Gastroesophageal sphincter (tissue), 4 donors: Measurements from ENCODE around the gene LIX1L. TPM values are rescaled to one million over a fixed set of nuclear protein-coding genes. Genes with fewer than 3 reads are reported as not detected.

Source experiments
- ATAC-seq: fragments of 150-250 bp; one replicate; pipeline ENCODE4 v1.9.1; 2016; ENCODE audit warnings: mild to moderate bottlenecking, moderate library complexity
- H3K27ac ChIP-seq, 4 donors: fragments of 200-600 bp; sonication (generic) in 3 of 4; 1 replicate in 3 of 4; 2 replicates in 1 of 4; pipeline ENCODE4 v1.5.1; 2016 to 2019
- H3K27me3 ChIP-seq: fragments of 200-600 bp; sonication (generic); one replicate; pipeline ENCODE4 v1.5.1; 2019
- H3K36me3 ChIP-seq, 2 donors: fragments of 200-600 bp; sonication (generic); one replicate each; pipeline ENCODE4 v1.5.1; 2019; ENCODE audit warnings: control low read depth in 1 of 2
- H3K4me1 ChIP-seq, 3 donors: fragments of 200-600 bp; sonication (generic); 1 replicate in 2 of 3; 2 replicates in 1 of 3; pipeline ENCODE4 v1.5.1; 2016 to 2019; ENCODE audit warnings: control low read depth in 2 of 3
- H3K4me3 ChIP-seq, 2 donors: fragments of 200-600 bp; sonication (generic); one replicate each; pipeline ENCODE4 v1.5.1; 2019; ENCODE audit warnings: mild to moderate bottlenecking in 1 of 2, moderate library complexity in 1 of 2
- H3K9me3 ChIP-seq, 3 donors: fragments of 200-600 bp; sonication (generic); one replicate each; pipeline ENCODE4 v1.5.1; 2017 to 2019; ENCODE audit warnings: control low read depth in 2 of 3
- EP300 ChIP-seq: sonication (generic); formaldehyde crosslinking; IDR thresholded peaks from one replicate; pipeline ENCODE4 v1.6.1; 2017; ENCODE audit warnings: antibody characterized with exemption, mild to moderate bottlenecking
- POLR2A ChIP-seq, 2 donors: fragments of 450-650 bp; IDR thresholded peaks; one replicate each; pipeline ENCODE4 v1.6.1; 2017; ENCODE audit warnings: antibody characterized with exemption in 2 of 2, mild to moderate bottlenecking in 2 of 2, moderate library complexity in 1 of 2
- POLR2AphosphoS5 ChIP-seq: sonication (generic); formaldehyde crosslinking; IDR thresholded peaks from one replicate; pipeline ENCODE4 v1.6.1; 2017; ENCODE audit warnings: antibody characterized with exemption
- WGBS, 2 donors: methylation state at CpG; one replicate each; pipeline ENCODE4 v1.1.5; 2018; ENCODE audit warnings: low coverage in 1 of 2; 5-methylcytosine and 5-hydroxymethylcytosine counted together
- total RNA-seq, 4 donors: library from RNA; depleted of rRNA; stranded (reverse); fragments of >200 nt; gene quantifications; one replicate each; pipeline ENCODE4 v1.1.0, GENCODE V29; 2016
- TF ChIP-seq, protein P1 (sequence below), 4 experiments: fragments of 200-600 bp in 2 of 4; fragments of 450-650 bp in 2 of 4; sonication (generic) in 1 of 4; IDR thresholded peaks; one replicate each; pipeline ENCODE4 v1.5.1; 2017 to 2019; ENCODE audit warnings: antibody characterized with exemption in 4 of 4, mild to moderate bottlenecking in 2 of 4, moderate library complexity in 2 of 4

LIX1L gene
- total RNA-seq, result 10 to 100 TPM; 37.8 to 53.5 (median 45.3) TPM

DNA sequence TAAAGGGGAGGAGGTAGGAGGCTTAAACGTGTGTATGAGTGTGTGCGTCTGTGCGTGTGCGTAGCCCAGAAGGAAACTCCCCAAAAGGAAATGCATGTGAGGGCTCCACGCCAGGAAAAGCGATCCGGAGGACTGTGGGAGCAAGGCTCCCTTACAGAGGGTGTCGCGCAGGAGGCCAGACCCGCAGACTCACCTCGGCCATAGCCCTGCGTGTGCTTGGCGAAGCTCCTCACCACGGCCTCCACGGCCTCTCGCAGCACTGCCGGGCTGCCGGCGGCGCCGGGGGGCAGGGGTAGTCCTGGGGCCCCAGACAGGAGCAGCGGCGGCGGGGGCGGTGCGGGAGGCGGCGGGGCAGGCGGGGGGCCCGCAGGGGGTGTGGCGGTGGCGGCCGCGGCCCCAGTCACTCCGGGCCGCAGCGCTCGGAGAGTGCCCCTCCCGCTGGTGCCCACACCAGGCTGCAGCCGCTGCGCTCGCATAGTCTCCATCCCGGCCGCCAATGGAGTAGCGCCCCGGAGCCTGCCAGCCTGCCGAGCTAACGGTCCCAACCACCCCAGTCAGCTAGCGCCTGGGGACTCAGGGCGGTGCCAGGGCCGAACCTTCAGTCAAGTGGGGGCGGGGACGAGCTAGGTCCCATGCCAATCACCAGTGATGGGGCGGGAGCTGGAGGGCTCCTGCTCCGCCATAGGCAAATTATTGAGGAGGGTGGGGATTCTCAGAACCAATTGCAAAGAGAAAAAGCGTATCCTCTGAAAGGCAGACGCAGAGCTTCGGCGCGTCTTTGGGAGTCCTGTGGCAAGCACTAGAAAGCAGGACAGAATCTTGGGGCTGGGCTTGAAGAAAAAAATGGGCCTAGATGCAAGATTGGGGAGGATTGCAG, at the start of gene LIX1L:
LIX1L (minus strand) TSS at position 575 of the 877 bp plus-strand sequence; CDS start at position 485, 90 bp downstream.
- peak; percentile 91 for ATAC-seq
- peaks cover 16 to 91% (median 23%) of the 10 kb centered on the region in 3 donors for H3K4me1 ChIP-seq

DNA sequence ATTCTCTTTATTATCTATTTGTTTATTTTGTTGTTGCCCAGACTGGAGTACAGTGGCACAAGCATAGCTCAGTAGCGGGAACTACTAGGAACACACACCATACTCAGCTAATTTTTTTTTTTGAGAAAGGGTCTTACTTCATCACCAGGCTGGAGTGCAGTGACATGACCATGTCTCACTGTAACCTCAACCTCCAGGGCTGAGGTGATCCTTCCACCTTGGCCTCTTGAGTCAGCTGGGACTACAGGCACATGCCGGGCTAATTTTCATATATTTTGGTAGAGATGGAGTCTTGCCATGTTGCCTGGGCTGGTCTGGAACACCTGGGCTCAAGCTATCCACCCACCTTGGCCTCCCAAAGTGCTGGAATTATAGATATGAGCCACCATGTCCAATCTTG, 43.9 kb upstream of the LIX1L start:
- TF ChIP-seq, protein P1, sequence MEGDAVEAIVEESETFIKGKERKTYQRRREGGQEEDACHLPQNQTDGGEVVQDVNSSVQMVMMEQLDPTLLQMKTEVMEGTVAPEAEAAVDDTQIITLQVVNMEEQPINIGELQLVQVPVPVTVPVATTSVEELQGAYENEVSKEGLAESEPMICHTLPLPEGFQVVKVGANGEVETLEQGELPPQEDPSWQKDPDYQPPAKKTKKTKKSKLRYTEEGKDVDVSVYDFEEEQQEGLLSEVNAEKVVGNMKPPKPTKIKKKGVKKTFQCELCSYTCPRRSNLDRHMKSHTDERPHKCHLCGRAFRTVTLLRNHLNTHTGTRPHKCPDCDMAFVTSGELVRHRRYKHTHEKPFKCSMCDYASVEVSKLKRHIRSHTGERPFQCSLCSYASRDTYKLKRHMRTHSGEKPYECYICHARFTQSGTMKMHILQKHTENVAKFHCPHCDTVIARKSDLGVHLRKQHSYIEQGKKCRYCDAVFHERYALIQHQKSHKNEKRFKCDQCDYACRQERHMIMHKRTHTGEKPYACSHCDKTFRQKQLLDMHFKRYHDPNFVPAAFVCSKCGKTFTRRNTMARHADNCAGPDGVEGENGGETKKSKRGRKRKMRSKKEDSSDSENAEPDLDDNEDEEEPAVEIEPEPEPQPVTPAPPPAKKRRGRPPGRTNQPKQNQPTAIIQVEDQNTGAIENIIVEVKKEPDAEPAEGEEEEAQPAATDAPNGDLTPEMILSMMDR (IDR thresholded peaks at IDR 0.05), result no peak
- TF ChIP-seq EP300, result no peak
- no peak for TF ChIP-seq POLR2A (IDR thresholded peaks at IDR 0.05)
- no peak for TF ChIP-seq POLR2AphosphoS5
- Histone ChIP-seq H3K4me1 (peaks cover 8 to 74% (median 20%) of the 10 kb centered on the region in 3 donors), H3K27ac (peak overlapping the region; percentile 35 to 97 (median 94))

More for the DNA sequence above, at the start of gene LIX1L:
- Histone ChIP-seq H3K27me3 (no peaks in the 10 kb centered on the region), H3K4me3 (peak within 1 kb of the TSS; percentile 61 to 97), H3K27ac (peak within 1 kb of the TSS; percentile 87 to 100 (median 99)), H3K36me3 (no peaks in the 10 kb centered on the region), H3K9me3 (no peaks in the 10 kb centered on the region)
- TF ChIP-seq, protein P1 (IDR thresholded peaks at IDR 0.05), result no peak
- TF ChIP-seq POLR2AphosphoS5 (peak; percentile 91), EP300 (no peak), POLR2A (IDR thresholded peaks at IDR 0.05) (peak; percentile 74 to 88)
- 0% methylated on average over 7 to 15 of the region's 60 CpGs for WGBS, 2 donors

DNA sequence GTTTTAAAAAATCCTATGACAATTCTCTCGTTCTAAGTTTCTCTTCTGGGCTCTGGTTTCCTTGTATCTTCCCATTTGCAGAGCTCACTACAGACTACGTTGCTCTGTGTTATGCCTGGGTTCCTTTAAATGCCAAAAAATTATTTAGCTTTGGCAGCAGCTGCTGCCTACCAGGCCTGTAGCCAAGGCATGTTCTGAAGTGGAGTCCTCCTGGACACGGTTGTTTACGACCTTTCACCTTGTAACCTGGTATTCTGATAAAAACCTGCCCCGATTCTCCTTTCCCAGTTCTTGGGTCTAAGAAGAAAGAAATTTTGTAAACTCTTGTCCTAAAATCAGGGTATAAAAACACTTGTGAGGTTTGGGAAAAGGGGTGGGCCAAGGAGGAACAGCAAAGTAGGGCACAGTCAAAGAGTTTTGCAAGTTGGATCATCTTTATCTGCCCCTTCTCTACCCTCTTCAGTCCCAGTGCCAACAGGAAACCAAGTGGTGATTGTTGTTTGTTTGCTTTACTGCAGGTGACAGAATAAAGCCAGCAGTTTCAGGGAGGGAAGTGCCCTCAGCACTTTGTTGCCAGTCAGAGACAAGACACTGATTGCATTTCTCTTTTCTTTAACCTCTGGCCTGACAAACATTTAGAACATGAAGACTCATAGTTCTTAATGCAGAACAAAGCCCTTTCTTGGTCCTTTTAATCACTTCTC, 41.7 kb upstream of the LIX1L start:
- TF ChIP-seq EP300 (no peak), POLR2A (IDR thresholded peaks at IDR 0.05) (peak in 1 of 2 donors; percentile 30), POLR2AphosphoS5 (peak; percentile 90)
- TF ChIP-seq, protein P1 (IDR thresholded peaks at IDR 0.05), result no peak
- peak overlapping the region; percentile 64 to 100 for H3K4me3 ChIP-seq
- H3K36me3 ChIP-seq, result peaks cover 7 to 12% of the 10 kb centered on the region in 2 donors
- no peaks in the 10 kb centered on the region for H3K27me3 ChIP-seq
- H3K9me3 ChIP-seq, result no peaks in the 10 kb centered on the region
- ATAC-seq, result peak; percentile 40
- peak overlapping the region; percentile 93 to 98 (median 96) for H3K27ac ChIP-seq
- peaks cover 0 to 53% (median 14%) of the 10 kb centered on the region in 3 donors for H3K4me1 ChIP-seq
- WGBS, 2 donors, result 9 to 14% methylated on average over 5 of the region's 5 CpGs

More for the DNA sequence above, 43.9 kb upstream of the LIX1L start:
- no peak for ATAC-seq
- Histone ChIP-seq H3K27me3 (no peaks in the 10 kb centered on the region), H3K9me3 (no peaks in the 10 kb centered on the region), H3K36me3 (no peaks in the 10 kb centered on the region), H3K4me3 (no peak overlapping the region)
- WGBS, 2 donors, result 94 to 100% methylated on average over 2 of the region's 2 CpGs

DNA sequence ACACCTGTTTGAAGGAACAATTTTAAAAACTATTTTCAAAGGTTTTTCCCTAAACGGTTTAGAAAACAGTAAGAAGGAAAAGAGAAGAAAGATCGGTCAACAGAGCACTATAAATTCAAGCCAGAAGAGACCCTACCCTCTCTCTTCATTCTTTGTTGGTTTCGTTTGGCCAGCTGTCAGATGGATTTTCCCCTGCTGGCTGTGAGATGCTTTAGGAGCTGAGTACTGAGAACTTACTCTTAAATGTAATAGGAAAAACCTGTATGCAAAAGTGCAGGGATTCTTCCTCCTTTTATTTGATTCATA, 39.9 kb upstream of the LIX1L start:
- TF ChIP-seq POLR2A (IDR thresholded peaks at IDR 0.05), result no peak
- no peak for TF ChIP-seq EP300
- TF ChIP-seq, protein P1 (IDR thresholded peaks at IDR 0.05), result peak in 3 of 4 experiments; percentile 6 to 43 (median 29)
- H3K9me3 ChIP-seq, result no peaks in the 10 kb centered on the region
- no peak for ATAC-seq
- H3K27me3 ChIP-seq, result no peaks in the 10 kb centered on the region
- peaks cover 0 to 47% (median 14%) of the 10 kb centered on the region in 3 donors for H3K4me1 ChIP-seq
- H3K36me3 ChIP-seq, result peaks cover 25 to 30% of the 10 kb centered on the region in 2 donors
- 0 to 7% methylated on average over 3 of the region's 3 CpGs for WGBS, 2 donors
- peak overlapping the region; percentile 93 to 98 (median 96) for H3K27ac ChIP-seq
- peak overlapping the region; percentile 64 to 100 for H3K4me3 ChIP-seq
